LNCAP (cell line): ENCODE results near the gene SOCS1.

ENCODE experiments used
- TF ChIP-seq, protein P1 (sequence below): fragments of 450-650 bp; IDR thresholded peaks from 2 replicates; pipeline ENCODE4 v1.5.1; 2017; ENCODE audit warnings: mild to moderate bottlenecking

Gene SOCS1

DNA sequence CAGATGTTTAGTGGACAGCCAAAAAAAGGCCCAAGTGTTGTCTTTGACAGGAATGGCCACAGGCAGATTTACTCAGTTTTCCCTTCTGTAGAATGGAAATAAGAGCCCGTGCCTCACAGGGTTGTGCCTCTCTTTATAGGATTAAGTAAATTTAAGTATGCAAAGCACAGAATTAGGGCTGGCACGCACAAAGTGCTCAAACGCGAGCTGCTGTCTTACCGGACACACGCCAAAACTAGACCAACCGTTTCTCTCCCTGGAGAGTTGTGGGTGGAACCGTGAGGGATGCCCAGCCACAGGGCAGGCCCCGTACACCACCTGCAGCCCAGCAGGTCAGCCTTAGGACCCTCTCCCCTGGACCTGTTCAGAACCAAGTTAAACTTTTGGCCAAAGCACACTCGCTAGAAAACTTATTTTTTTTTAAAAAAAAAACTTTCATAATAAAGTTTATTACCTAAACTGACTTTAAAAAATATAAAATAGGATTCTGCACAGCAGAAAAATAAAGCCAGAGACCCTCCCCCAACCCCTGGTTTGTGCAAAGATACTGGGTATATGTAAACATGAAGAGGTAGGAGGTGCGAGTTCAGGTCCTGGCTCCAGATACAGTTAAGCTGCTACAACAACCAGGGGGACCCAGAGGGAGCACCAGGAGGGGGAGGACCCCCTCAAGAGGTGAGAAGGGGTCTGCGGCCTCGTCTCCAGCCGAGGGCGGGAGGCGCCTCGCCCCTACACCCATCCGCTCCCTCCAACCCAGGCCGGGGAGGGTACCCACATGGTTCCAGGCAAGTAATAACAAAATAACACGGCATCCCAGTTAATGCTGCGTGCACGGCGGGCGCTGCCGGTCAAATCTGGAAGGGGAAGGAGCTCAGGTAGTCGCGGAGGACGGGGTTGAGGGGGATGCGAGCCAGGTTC is 1.8 kb downstream of the SOCS1 start:
- TF ChIP-seq, protein P1, sequence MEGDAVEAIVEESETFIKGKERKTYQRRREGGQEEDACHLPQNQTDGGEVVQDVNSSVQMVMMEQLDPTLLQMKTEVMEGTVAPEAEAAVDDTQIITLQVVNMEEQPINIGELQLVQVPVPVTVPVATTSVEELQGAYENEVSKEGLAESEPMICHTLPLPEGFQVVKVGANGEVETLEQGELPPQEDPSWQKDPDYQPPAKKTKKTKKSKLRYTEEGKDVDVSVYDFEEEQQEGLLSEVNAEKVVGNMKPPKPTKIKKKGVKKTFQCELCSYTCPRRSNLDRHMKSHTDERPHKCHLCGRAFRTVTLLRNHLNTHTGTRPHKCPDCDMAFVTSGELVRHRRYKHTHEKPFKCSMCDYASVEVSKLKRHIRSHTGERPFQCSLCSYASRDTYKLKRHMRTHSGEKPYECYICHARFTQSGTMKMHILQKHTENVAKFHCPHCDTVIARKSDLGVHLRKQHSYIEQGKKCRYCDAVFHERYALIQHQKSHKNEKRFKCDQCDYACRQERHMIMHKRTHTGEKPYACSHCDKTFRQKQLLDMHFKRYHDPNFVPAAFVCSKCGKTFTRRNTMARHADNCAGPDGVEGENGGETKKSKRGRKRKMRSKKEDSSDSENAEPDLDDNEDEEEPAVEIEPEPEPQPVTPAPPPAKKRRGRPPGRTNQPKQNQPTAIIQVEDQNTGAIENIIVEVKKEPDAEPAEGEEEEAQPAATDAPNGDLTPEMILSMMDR = no peak

DNA sequence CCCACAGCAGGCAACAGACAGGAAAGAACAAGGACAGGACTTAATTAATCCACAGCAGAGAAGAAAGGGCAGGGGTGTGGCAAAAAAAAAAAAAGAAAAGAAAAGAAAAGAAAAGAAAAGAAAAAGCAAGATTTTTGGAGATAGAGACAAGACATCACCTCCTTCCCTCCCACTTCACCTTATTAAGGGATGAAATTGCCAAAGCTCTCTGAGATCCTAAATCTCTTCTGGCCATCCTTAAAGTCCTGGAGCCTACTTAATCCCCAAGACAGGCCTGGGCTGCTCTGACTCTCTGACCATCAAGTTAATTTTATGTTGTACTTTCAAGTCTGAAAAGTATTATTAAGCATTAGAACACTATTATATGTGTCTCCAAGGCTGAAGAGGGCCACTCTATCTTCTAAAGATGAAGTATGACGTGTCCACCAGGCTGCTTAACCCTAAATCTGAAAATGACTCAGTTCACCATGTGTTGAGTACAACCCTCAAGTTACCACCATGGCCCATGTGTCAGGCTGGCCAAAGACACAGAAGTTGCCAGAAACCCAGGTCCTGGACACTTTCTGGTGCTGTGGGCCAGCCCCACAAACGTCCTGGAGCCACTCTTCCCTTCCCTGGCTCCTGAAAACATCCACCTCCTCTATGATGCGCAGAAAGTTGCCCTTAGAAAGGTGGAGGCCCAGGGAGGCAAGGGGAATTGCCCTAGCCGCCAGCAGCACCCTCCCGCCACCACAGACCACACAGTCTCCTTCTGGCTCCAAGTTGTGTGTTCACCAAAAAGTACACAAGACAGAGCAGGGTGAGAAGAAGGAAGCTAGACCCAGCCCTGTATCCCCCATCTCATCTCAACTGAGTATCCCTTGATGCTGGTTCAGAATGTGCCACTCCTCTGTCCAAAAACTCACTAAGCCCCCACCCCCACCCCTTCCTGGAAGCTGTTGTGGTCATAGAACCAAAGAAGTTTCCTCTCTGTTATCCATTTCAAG is 2.7 kb downstream of the SOCS1 start:
- TF ChIP-seq, protein P1 = no peak

DNA sequence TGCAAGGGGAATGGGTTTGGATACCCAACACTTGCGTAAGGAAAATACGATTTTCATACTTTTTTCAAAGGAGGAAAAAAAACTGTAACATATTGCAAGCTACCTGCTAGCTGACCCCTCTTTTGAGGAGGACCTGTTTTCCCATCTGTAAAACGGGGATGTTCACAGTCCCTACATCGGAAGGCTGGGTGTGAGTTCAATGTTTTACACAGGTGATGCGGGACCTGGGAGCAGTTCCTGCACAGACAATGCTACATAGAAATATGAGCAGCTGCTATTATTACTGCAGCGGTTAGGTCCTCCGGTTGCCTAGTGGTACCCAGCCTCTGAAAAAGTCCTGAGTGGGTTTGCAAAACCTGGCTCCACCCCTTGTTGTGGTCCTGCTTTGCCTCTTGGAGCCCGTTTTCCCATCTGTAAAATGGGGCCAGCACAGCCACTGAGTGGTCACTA is 3.5 kb downstream of the SOCS1 start:
- TF ChIP-seq, protein P1 = no peak

DNA sequence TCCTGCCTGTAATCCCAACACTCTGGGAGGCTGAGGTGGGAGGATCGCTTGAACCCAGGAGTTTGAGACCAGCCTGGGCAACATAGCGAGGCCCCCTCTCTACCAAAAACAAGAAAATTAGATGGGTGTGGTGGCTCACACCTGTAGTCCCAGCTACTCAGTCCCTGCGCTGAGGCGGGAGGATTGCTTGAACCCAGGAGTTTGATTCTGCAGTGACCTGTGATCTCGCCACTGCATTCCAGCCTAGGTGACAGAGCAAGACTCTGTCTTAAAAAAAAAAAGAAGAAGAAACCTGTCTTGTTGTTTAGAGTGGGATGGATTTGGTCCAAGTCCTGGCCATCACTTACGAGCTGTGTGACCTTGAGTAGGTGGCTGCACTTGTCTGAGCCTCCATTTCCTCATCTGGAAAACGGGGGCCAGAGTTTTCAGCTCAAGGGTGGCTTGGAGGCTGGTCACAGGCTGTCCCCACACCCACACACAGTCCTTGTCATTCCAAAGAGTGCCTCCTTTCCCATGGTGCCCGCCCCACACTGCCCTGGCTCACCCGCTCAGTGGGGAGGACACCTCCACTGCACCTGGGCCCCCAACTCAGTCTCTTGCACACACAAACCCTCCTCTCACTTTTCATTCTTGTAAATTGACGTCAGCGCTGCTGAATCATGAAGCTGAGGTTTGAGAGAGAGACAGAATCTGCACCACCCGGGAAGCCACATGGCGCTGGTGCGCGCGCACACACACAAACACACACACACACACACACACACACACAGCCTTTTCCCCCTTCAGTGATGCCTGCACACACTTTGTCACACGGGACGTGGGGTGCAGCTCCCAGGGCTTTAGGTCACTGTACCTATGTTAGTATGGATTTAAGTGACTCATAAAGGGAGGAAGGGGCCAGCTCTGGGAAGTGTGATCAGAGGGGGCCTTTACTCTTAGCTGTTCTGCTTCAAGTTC is 4.2 kb downstream of the SOCS1 start:
- TF ChIP-seq, protein P1 = no peak

DNA sequence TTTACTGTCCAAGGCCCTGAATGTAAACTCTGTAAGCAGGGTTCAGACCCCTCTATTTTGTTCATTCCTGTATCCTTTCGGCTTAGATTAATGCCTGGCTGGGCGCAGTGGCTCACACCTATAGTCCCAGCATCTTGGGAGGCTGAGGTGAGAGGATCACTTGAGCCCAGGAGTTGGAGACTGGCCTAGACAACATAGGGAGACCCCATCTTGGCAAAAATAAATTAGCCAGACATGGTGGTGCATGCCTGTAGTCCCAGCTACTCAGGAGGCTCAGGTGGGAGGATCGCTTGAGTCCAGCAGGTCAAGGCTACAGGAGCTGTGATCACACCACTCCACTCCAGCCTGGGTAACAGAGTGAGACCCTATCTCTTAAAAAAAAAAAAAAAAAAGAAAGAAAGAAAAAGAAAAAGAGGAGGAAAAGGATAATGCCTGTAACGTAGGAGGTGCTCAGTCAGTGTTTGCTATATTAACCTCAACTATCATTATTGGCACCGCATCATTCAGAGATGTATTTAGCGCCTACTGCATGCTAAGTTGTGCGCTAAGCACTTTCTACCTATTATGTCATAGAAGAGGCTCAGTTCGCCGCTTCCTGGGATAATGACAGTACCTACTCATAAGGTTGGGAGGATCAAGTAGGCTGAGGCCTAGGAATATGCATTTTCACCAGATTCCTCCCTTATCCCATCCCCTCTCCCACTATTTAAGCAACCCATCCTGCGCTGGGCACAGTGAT is 5.0 kb downstream of the SOCS1 start:
- TF ChIP-seq, protein P1 = no peak

DNA sequence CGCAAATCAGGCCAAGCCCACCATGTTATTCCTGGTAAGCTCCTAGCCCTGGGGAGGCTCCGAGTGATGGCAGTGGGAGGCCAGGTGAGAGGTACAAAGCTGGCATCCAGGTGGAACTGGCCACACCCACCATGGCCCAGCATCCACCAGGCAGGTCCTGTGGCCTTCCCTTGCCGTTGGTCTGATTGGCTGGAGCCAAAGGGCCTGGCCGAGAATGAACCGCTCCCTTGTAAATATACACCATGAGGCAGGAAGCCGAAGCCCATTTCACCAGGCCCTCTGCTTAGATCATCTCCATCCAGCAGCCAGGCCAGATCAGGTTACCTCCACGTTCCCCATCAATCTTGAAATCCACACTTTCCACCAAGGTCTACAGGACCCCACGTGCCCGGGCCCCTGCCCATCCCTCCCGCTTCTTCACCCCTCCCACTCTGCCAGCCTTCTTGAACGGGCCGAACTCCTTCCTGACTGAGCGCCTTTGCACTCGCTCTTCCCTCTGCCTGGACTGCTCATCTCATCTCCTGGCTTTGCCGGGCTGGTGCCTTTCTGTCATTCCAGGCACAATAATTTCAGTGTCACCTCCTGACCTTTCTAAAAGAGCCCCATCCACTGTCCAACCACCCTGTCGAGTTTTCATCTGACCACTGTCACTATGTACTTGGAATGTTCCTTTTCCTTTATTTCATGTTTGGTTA is 5.8 kb downstream of the SOCS1 start:
- TF ChIP-seq, protein P1 = no peak
